ENCODE results near the gene TSPAN9.

- TF ChIP-seq CTCF (IDR thresholded peaks at IDR 0.05; ENCODE audit: low read depth, low read length, poor library complexity, severe bottlenecking) (no peak), EZH2phosphoT487 (IDR thresholded peaks at IDR 0.05; ENCODE audit: borderline replicate concordance, low read length) (no peak)
Observed at GRCh38 chr12:3155702-3156370, 78.7 kb downstream of the TSPAN9 start.

All from DOHH2 (cell line).